Measurements from ENCODE around the gene PRSS56. TPM values are rescaled to one million over a fixed set of nuclear protein-coding genes. Genes with fewer than 3 reads are reported as not detected.

Gene PRSS56
- total RNA-seq, 1 donor from 2014 or later, result not detected

GRCh38 chr2:232542715-232543467, 22.7 kb downstream of the PRSS56 start:
- Histone ChIP-seq H3K9me3 (replicated peaks) (no peaks in the 10 kb centered on the region), H3K36me3 (no peaks in the 10 kb centered on the region), H3K4me3 (no peak overlapping the region), H3K27ac (replicated peaks) (no peak overlapping the region), H3K27me3 (ENCODE audit: low read depth) (peaks cover 17% of the 10 kb centered on the region), H3K4me1 (peaks cover 9% of the 10 kb centered on the region)
- DNase-seq, result no peak
- TF ChIP-seq CTCF (IDR thresholded peaks at IDR 0.05; ENCODE audit: borderline replicate concordance), result no peak
- intact Hi-C loops (cut with micrococcal nuclease), result no loop called here

- Histone ChIP-seq H3K27ac (replicated peaks) (no peak overlapping the region), H3K4me3 (no peak overlapping the region), H3K4me1 (peaks cover 9% of the 10 kb centered on the region), H3K27me3 (ENCODE audit: low read depth) (peaks cover 17% of the 10 kb centered on the region), H3K36me3 (peaks cover under 1% of the 10 kb centered on the region), H3K9me3 (replicated peaks) (peaks cover 4% of the 10 kb centered on the region)
- intact Hi-C loops (cut with micrococcal nuclease), result no loop called here
- TF ChIP-seq CTCF (IDR thresholded peaks at IDR 0.05; ENCODE audit: borderline replicate concordance), result no peak
- DNase-seq, result no peak
These were observed 23.3 kb downstream of the PRSS56 start for GRCh38 chr2:232543491-232543890.

GRCh38 chr2:232543928-232544631, 23.9 kb downstream of the PRSS56 start:
- no peak for DNase-seq
- intact Hi-C loops (cut with micrococcal nuclease), result no loop called here
- no peak for TF ChIP-seq CTCF (IDR thresholded peaks at IDR 0.05; ENCODE audit: borderline replicate concordance)
- Histone ChIP-seq H3K36me3 (peaks cover 5% of the 10 kb centered on the region), H3K4me1 (peaks cover 9% of the 10 kb centered on the region), H3K9me3 (replicated peaks) (peaks cover 10% of the 10 kb centered on the region), H3K4me3 (no peak overlapping the region), H3K27ac (replicated peaks) (no peak overlapping the region), H3K27me3 (ENCODE audit: low read depth) (peaks cover 14% of the 10 kb centered on the region)

GRCh38 chr2:232544674-232545073, 24.5 kb downstream of the PRSS56 start:
- H3K27ac ChIP-seq (replicated peaks), result no peak overlapping the region
- peaks cover 14% of the 10 kb centered on the region for H3K4me1 ChIP-seq
- no peak for TF ChIP-seq CTCF (IDR thresholded peaks at IDR 0.05; ENCODE audit: borderline replicate concordance)
- peaks cover 15% of the 10 kb centered on the region for H3K9me3 ChIP-seq (replicated peaks)
- DNase-seq, result no peak
- peaks cover 8% of the 10 kb centered on the region for H3K27me3 ChIP-seq (ENCODE audit: low read depth)
- H3K4me3 ChIP-seq, result no peak overlapping the region
- intact Hi-C loops (cut with micrococcal nuclease), result no loop called here
- H3K36me3 ChIP-seq, result peaks cover 5% of the 10 kb centered on the region

- no peak for TF ChIP-seq CTCF (IDR thresholded peaks at IDR 0.05; ENCODE audit: borderline replicate concordance)
- Histone ChIP-seq H3K9me3 (replicated peaks) (peaks cover 15% of the 10 kb centered on the region), H3K4me1 (peaks cover 24% of the 10 kb centered on the region), H3K27ac (replicated peaks) (no peak overlapping the region), H3K27me3 (ENCODE audit: low read depth) (no peaks in the 10 kb centered on the region), H3K36me3 (peaks cover 5% of the 10 kb centered on the region), H3K4me3 (no peak overlapping the region)
- no peak for DNase-seq
- intact Hi-C loops (cut with micrococcal nuclease), result no loop called here
These were observed 25.6 kb downstream of the PRSS56 start for GRCh38 chr2:232545511-232546375.
